IMR-90 (cell line): ENCODE results near the gene IL22RA1.

Experiments used
- BHLHE40 ChIP-seq: fragments of 150-350 bp; IDR thresholded peaks from 2 replicates; pipeline ENCODE4 v1.6.1; 2016; ENCODE audit warnings: mild to moderate bottlenecking, low read depth, low read length
- MAFK ChIP-seq: IDR thresholded peaks from 2 replicates; pipeline ENCODE4 v1.6.1; 2012; ENCODE audit warnings: low read depth, low read length, improper control_type of control experiment
- POLR2A ChIP-seq: IDR thresholded peaks from 2 replicates; pipeline ENCODE4 v1.6.1; 2012; ENCODE audit warnings: mild to moderate bottlenecking, low read depth, low read length
- RAD21 ChIP-seq: IDR thresholded peaks from 2 replicates; pipeline ENCODE4 v1.6.1; 2012; ENCODE audit warnings: low read length, improper control_type of control experiment
- RFX5 ChIP-seq: IDR thresholded peaks from 2 replicates; pipeline ENCODE4 v1.8.0; 2012; ENCODE audit warnings: low read depth, mild to moderate bottlenecking, low read length, moderate library complexity
- SMC3 ChIP-seq: fragments of 150-350 bp; IDR thresholded peaks from 2 replicates; pipeline ENCODE4 v1.6.1; 2016; ENCODE audit warnings: low read depth, mild to moderate bottlenecking, antibody characterized with exemption, low read length, moderate library complexity
- TF ChIP-seq, protein P1 (sequence below): conservative IDR thresholded peaks from 2 replicates; pipeline ENCODE4 v1.5.1; 2012; ENCODE audit warnings: mild to moderate bottlenecking, low read depth, low read length, improper control_type of control experiment
- TF ChIP-seq, protein P2 (sequence below): fragments of 150-350 bp; IDR thresholded peaks from 2 replicates; pipeline ENCODE4 v1.6.1; 2017; ENCODE audit warnings: mild to moderate bottlenecking, antibody characterized with exemption, low read length, low read depth

- TF ChIP-seq POLR2A (no peak), MAFK (no peak), BHLHE40 (no peak), RAD21 (no peak), SMC3 (no peak), RFX5 (no peak)
- TF ChIP-seq, protein P1, sequence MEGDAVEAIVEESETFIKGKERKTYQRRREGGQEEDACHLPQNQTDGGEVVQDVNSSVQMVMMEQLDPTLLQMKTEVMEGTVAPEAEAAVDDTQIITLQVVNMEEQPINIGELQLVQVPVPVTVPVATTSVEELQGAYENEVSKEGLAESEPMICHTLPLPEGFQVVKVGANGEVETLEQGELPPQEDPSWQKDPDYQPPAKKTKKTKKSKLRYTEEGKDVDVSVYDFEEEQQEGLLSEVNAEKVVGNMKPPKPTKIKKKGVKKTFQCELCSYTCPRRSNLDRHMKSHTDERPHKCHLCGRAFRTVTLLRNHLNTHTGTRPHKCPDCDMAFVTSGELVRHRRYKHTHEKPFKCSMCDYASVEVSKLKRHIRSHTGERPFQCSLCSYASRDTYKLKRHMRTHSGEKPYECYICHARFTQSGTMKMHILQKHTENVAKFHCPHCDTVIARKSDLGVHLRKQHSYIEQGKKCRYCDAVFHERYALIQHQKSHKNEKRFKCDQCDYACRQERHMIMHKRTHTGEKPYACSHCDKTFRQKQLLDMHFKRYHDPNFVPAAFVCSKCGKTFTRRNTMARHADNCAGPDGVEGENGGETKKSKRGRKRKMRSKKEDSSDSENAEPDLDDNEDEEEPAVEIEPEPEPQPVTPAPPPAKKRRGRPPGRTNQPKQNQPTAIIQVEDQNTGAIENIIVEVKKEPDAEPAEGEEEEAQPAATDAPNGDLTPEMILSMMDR: no peak
- TF ChIP-seq, protein P2, sequence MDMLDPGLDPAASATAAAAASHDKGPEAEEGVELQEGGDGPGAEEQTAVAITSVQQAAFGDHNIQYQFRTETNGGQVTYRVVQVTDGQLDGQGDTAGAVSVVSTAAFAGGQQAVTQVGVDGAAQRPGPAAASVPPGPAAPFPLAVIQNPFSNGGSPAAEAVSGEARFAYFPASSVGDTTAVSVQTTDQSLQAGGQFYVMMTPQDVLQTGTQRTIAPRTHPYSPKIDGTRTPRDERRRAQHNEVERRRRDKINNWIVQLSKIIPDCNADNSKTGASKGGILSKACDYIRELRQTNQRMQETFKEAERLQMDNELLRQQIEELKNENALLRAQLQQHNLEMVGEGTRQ: no peak
These were observed 22.6 kb upstream of the IL22RA1 start for GRCh38 chr1:24165500-24165899.
